Stimulated activated CD8-positive, alpha-beta memory T cell treated with anti-CD3 and anti-CD28 coated beads, Interleukin-15, amount 100 ng/mL, for 1 hour (primary cell): ENCODE measurements around the gene TFAP2A.

Experiments used
- DNase-seq: peaks from one replicate; pipeline ENCODE4 v3.0.0-alpha.2; 2020; ENCODE audit warnings: low read depth

TFAP2A gene

GRCh38 chr6:10425975-10426780, 11.3 kb upstream of the TFAP2A start:
- no peak for DNase-seq

GRCh38 chr6:10425176-10425974, 10.5 kb upstream of the TFAP2A start:
- DNase-seq: no peak

- DNase-seq: no peak
Observed at GRCh38 chr6:10424040-10424439, 9.2 kb upstream of the TFAP2A start.

DNA sequence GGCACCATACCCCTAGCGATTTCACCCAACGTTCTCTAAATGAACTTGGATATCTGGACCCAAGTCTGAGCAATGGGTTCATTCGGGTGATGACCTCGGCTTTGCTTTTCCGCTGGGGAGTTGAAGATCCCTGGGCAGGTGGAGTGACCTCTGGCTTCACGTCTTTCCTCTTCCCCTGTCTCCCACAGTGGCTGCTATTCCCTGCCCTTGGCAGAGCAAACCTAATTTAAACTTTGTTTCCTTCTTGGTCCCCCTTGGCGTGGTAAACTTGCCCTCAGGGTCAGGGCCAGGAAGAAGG, 7.8 kb upstream of the TFAP2A start:
- no peak for DNase-seq

DNA sequence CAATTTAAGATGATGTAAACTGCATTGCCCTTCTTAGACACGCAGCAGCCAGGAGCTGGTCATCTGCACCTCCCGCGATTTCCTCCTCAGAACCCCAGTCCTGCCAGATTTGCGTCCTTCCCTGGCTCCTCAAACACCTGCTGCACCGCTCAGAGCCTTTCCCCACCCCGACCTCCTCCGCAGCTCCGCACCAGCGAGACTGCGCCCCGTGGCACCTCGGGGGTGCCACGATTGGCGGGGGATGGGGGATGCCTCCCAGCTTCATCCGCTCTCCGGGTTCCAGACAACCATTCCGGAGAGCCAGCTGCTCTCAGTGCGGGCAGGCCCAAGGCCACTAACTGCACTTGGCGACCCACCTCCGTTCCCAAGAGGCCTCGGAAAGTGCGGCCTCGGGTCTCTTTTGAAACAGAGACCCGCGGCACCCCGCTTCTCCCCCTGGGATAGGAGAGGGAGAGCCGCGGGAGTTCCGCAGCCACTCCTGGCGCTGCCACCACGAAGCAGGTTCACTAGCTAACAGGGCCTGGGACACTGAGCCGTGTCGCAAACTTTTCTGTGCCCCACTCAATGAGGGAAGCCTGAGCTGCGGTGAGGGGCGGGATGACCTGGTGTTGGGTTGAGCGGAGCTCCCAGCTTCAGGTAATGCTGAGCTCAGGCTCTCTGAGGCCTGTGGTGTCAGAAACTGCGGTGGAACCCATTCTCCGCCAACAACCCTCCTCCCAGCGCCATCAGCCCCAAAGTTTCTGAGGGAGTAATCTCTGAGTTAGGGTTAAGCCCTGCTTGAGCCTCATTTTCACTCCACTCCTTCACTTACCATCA, 7.3 kb upstream of the TFAP2A start:
- DNase-seq: no peak

GRCh38 chr6:10421158-10421920, 6.5 kb upstream of the TFAP2A start:
- DNase-seq: no peak

DNA sequence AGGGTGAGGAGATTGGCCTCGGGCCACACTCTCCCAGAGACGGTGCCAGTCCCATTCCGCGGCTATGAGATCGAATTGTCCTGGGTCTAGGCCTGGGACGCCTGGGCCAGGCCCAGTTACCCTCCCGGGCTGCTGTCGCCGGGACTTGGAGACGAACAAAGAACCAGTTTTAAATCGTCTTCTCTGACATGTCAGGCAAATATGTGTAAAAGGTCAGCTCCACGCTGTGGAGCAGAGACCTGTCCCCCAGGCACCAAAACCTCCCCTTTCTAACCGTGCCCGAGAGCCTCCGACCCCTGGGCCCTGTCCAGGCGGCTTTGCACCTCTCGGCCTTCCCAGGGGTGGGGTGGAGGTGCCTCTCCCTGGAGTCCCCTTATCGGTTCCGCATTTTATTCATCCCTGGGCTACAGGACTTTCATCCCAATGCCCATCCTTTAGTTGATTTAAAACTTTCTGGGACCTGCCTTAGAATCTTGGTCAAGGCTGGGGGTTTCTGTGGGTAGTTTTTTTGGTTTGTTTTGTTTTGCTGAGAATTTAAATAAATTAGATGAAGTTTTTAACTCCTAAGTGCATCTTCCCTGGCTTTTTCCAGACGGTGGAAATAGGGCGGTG, 5.8 kb upstream of the TFAP2A start:
- no peak for DNase-seq

DNA sequence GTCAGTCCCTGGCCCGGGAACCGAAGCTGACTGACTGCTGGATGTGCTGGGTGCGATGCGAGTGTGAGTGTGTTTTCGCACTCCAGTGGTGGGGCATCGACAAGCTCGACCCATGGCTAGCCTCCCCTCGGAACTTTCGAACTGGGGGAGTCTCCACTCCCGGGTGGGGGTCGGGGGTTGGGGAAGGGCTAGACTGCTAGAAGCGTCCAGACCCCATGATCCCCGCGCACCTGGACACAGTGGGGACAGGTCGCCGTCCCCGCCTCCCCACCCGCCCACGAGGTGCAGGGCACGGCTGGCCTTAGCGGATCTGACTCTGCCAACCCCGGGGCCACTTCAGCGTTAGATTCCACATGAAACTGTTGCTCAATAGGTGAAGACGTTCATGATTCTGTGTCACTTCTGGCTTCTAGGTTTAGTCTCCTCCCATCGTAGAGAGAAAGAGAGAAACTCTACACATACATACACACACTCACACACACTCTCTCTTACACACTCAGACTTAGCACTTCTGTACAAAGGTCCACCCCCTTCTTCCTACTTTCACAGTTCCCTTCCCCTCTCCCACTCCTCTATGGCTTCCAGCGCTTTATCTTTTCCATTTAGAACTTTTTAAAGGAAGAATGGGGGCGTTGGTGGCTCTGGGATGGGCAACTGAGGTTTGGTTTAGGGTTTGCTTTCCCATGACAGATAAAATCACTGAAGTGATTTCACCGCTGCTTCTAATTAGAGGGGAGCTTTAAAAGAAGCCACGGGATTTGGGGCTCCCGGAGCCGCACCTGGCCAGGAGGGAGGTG, 5.1 kb upstream of the TFAP2A start:
- DNase-seq: no peak

DNA sequence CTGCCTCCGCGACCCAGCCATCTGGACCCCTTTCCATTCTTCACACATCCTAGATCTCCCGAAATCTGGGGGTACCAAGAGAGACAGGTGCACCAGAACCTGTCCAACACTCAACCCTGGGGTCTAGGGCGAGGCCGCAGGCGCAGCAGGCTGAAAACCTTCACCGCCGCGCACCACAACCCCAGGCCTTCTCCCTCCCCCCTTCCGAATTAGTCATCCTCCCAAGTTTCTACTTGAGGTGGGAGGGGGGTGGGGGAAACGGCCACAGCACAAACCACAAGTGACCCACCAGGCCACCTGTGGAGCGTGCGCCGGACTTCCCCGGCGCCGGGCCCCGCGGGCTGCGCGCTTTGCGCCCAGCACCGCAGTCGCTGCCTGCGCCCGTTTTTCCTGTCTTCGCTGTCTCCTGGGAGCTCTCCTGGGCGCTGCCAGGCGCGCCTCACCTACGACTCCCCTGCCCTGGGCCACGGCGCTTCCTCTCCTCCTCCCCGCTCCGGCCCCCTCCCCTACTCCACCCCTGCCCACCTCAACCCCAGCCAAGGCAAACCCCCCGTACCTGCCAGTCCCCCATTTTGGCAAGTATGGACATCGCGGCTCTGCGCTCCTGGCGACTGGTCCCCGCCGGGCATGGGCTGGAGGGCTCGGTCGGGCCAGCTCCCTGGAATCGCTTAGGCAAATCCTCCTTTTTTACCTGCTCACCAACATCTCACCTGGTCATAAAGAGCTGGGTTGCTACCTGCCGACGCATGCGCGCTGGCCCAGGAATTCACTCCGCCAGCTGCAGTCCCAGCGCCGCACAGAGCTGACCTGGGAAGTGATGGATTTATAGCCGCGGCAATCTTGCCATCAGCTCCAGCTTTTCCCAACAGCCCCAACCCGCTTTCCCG, 4.2 kb upstream of the TFAP2A start:
- no peak for DNase-seq

DNA sequence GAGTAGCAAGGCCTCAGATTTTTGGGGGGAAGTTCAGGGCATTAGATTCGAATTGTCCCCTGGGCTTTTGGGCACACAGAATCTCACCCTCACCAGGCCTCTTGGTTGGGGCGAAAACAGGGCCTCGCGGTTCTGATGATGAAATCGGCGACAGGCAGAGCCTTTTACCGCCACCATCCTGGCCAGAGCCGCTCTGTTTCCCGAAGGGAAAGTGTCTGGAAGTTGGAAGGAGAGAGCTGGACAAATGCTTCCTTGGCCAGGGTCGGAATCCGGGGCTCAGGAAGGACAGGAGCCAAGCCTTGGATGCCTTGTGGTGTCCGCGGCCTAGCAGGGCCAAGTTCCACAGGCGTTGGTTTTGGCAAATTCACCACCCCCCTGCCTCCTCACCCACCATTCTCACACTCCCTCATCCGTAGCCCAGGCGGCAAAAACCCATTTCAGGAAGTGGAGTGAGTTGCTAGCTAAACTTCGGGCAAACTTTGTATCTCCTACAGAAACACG, 3.5 kb upstream of the TFAP2A start:
- DNase-seq: no peak

DNA sequence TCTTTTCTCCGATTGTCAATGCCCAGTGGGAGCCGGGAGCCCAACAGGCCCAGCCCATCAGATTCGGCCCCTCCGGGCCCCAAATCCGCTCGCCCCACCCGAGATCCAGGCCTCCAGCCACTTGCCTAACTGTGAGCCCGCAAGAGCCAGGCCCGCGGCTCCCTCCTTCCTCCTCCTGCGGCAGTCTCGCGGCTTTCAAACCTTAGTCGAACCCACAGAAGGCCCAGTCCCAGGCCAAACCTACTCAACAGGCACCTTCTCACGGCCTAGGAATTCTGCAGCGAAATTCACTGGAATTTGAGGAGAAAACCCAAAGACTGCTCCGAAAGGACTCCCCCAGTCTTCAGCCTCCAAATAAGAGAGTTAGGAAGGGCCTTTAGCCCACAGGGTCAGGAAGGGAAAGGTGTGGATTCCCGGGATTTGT, 2.8 kb upstream of the TFAP2A start:
- no peak for DNase-seq

DNA sequence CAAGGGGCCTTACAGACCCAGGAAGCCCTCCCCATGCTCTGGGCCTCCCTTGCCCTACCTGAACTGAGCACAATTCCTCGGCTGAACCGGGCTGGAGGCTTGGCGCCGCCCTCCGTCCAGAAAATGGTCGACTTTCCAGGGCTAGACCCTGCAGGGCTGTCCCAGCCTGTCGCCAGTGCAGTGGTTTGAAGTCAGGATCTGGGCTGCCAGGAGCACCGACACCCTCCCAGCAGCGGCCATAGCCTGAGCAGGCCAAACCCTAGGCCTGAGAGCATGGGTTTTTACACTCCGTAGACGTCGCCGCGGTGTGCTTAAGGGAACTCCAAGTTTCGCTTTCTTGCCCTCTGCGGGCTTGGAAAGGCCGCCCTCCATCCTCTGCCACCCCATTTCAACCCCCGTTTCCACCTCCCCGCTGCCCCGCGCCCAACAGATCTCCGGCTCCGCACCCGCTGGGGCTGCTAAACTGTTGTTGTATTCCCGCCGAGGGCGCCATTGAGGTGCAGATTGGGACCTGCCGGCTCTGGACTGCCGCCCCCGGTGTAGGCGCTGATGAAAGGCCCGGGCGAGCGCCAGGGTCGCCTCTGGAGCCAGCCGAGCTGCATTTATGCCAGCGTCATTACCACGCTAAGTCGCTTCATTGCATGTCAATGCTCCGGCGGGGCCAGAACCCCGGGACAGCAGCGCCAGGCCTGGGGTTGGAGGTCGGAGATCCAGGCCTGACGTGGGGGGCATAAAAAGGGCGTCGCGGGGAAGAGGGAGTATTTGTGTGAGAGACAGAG, 2.2 kb upstream of the TFAP2A start:
- no peak for DNase-seq

GRCh38 chr6:10416516-10416862, 1.6 kb upstream of the TFAP2A start:
- DNase-seq: no peak

DNA sequence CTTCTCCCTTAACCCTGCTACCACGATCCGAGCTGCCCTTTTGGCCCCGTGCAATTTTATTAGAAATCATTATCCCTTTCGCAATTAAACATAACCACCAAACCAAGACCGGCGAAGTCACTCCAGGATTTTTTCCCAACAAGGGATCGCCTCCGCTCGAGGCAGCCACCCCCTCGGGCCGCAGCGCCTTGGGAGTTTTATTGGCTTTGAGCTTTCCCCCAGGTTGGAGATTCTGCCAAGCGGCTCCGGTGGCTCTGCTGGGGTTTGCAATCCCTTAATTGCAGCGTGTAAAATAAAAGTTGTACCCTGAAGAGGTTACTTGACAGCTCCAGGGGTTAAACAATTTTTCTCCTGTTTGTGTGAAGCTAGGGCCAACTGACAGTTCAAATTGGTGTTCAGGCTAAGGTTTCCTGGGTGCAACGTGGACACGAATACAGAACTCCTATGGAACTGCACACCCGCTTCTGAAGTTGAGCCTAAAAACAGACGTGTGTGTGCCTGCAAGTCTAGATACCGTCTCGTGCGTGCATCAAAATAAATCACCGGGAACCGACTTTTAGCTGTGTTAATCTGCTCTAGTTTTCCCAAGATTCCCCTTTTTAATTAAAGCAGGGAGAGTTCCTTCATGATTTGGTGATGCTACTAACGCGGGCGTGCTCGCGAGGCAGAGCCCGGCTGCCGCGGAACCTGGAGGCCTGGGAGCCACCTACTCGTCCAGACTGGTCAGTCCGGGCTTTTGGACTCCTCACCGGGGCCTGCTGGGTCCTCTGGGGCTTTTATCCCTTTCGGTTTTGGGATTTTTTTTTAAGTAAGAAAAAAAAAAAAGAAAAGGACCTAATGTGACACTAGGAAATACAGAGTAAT, 975 bp upstream of the TFAP2A start:
- no peak for DNase-seq

DNA sequence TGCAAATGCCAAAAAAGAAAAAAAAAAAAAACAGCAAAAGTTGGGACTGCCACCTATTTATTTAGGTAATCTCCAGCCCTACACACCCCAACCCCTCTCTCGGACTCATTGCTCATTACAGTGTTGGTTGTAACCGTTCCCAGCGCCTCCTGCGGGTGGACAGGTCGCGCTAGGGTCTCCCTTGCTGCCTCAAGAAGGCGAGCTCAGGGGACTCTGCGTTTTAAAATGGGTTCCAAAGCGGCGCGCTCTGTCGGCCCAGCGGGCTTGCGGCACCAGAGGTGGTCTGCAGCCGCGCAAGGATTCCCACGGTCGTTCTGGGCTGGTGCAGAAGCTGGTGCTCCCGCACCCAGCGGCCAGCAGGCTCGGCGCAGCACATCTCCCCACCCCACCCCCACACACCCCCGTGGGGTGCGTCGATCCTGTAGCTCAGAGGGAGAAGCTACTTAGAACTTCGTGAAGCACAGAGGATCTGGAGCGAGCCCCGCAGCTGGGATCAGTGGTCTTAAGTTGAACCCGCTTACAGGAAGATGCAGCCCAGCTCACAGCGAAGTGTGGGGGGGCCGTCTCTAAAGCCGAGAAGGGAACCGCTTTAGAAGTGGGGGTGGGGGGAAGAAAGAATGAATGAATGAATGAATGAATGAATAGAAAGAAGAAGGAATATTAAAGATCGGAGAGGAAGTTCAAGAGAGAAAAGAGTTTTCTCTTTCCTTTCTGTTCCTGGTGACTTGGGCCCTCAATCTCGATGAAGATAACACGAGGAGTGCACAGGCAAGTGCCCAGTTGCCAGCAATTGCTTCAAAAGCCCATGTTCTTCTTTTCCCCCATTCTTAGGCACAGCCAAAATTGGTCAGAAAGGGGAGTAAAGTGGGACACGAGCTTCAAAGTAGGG, 780 bp downstream of the TFAP2A start:
- DNase-seq: no peak

DNA sequence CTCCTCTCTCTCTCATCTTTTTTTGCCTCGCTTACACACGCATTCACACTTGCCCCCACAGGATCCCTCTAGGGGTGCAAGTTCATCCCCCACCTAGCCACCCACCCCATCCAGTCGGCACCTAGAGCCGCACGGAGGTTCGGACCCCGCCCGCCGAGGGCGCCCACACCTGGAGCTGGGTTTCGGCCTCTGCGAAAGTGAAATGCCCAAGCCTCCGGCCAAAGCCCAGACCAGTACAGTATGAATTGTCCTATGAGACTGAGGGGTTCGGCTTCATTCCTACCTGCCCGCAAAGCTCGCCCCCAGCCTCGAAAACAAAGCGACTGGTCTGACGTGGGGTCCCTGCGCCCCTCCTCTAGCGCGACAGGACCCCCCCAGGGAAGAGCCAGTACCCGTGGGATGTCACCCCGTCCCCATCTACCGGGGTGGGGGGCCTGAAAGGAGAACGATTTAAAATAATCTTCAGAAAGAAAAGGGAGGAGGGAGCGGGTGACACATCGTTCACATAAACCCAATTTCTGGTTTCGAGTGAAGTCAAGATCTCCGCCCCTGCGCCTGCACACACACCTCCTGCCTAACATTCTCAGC, 1.5 kb downstream of the TFAP2A start:
- DNase-seq: no peak
